DND-41 (cell line): ENCODE measurements around the gene UBR3.

Experiments
- ATAC-seq: fragments of 200-7000 bp; cut with Tn5 transposase; 3 replicates; pipeline ENCODE4 v1.9.1; 2021; ENCODE audit warnings: low read depth; ENCODE audit not compliant: insufficient read depth
- DNase-seq: peaks from one replicate; pipeline ENCODE4 v3.0.0-alpha.2; 2020
- H2AFZ ChIP-seq: 2 replicates; pipeline ENCODE4 v1.6.0; 2012; ENCODE audit warnings: low read depth, low read length
- H3K27ac ChIP-seq: 2 replicates; pipeline ENCODE4 v1.5.1; 2012; ENCODE audit warnings: low read length, inconsistent platforms
- H3K27me3 ChIP-seq: fragments of 200-600 bp; sonication (generic); 2 replicates; pipeline ENCODE4 v1.6.0; 2012; ENCODE audit warnings: low read length, mild to moderate bottlenecking, inconsistent platforms; ENCODE audit not compliant: insufficient read depth, poor library complexity
- H3K36me3 ChIP-seq: 2 replicates; pipeline ENCODE4 v1.5.1; 2012; ENCODE audit warnings: low read length, inconsistent platforms; ENCODE audit not compliant: insufficient read depth
- H3K4me1 ChIP-seq: 2 replicates; pipeline ENCODE4 v1.5.1; 2012; ENCODE audit warnings: mild to moderate bottlenecking, low read length; ENCODE audit not compliant: insufficient read depth
- H3K4me2 ChIP-seq: 2 replicates; pipeline ENCODE4 v1.6.0; 2012; ENCODE audit warnings: mild to moderate bottlenecking, moderate library complexity, low read length, inconsistent platforms; ENCODE audit not compliant: insufficient read depth
- H3K4me3 ChIP-seq, 2 experiments: fragments of 200-600 bp in 1 of 2; shearing (Covaris generic) in 1 of 2; 2 replicates each; pipeline ENCODE4 v1.5.1; 2012 to 2016; ENCODE audit warnings: inconsistent platforms in 2 of 2, low read length in 2 of 2, mild to moderate bottlenecking in 2 of 2, low read depth in 1 of 2, moderate library complexity in 1 of 2
- H3K79me2 ChIP-seq: 2 replicates; pipeline ENCODE4 v1.6.0; 2012; ENCODE audit warnings: low read length, inconsistent platforms; ENCODE audit not compliant: insufficient read depth
- H3K9ac ChIP-seq: 2 replicates; pipeline ENCODE4 v1.6.0; 2012; ENCODE audit warnings: low read depth, mild to moderate bottlenecking, inconsistent platforms, low read length, moderate library complexity
- H3K9me3 ChIP-seq: 2 replicates; pipeline ENCODE4 v1.5.1; 2012; ENCODE audit warnings: low read length, moderate library complexity, mild to moderate bottlenecking, inconsistent platforms; ENCODE audit not compliant: insufficient read depth, severe bottlenecking
- H4K20me1 ChIP-seq: 2 replicates; pipeline ENCODE4 v1.6.0; 2012; ENCODE audit warnings: low read length; ENCODE audit not compliant: insufficient read depth
- EZH2 ChIP-seq: IDR thresholded peaks from 3 replicates; pipeline ENCODE4 v1.6.1; 2012; ENCODE audit warnings: borderline replicate concordance, low read depth, mild to moderate bottlenecking, moderate library complexity, low read length, inconsistent platforms; ENCODE audit not compliant: severe bottlenecking
- TF ChIP-seq, protein P1 (sequence below): IDR thresholded peaks from 2 replicates; pipeline ENCODE4 v1.5.1; 2012; ENCODE audit warnings: borderline replicate concordance, low read length, moderate library complexity, mild to moderate bottlenecking; ENCODE audit not compliant: poor library complexity, severe bottlenecking; ENCODE audit errors: extremely low read depth

UBR3 gene

DNA sequence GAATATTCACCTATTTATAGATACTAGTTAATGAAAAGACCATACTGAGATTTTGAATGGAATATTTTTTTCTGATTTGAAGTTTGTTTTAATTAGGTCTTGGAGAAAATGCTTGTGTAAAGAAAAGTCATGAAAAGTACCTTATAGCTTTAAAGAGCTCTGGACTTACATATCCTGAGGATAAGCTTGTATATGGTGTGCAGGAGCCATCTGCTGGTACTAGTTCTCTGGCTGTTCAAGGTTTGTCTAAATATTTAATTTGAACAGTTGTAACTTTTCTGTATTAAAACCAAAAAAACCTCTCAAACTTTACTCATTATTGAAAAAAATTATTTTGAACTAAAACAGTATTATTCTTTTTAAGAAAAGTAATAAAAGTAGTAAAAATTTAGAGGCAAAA, 50.1 kb downstream of the UBR3 start:
- H4K20me1 ChIP-seq, result no peaks in the 10 kb centered on the region
- no peaks in the 10 kb centered on the region for H3K79me2 ChIP-seq
- no peak overlapping the region for H3K4me2 ChIP-seq
- no peak for TF ChIP-seq EZH2
- TF ChIP-seq, protein P1, sequence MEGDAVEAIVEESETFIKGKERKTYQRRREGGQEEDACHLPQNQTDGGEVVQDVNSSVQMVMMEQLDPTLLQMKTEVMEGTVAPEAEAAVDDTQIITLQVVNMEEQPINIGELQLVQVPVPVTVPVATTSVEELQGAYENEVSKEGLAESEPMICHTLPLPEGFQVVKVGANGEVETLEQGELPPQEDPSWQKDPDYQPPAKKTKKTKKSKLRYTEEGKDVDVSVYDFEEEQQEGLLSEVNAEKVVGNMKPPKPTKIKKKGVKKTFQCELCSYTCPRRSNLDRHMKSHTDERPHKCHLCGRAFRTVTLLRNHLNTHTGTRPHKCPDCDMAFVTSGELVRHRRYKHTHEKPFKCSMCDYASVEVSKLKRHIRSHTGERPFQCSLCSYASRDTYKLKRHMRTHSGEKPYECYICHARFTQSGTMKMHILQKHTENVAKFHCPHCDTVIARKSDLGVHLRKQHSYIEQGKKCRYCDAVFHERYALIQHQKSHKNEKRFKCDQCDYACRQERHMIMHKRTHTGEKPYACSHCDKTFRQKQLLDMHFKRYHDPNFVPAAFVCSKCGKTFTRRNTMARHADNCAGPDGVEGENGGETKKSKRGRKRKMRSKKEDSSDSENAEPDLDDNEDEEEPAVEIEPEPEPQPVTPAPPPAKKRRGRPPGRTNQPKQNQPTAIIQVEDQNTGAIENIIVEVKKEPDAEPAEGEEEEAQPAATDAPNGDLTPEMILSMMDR, result peak; percentile 52
- peak; percentile 56; the same call in 1 of the 3 replicates for ATAC-seq
- DNase-seq, result no peak
- H3K9me3 ChIP-seq, result no peaks in the 10 kb centered on the region
- H3K36me3 ChIP-seq, result peaks cover 14% of the 10 kb centered on the region
- no peak overlapping the region for H3K27ac ChIP-seq
- H2AFZ ChIP-seq, result no peak overlapping the region
- no peaks in the 10 kb centered on the region for H3K27me3 ChIP-seq
- H3K4me3 ChIP-seq, result no peak overlapping the region
- H3K4me1 ChIP-seq, result no peaks in the 10 kb centered on the region
- no peak overlapping the region for H3K9ac ChIP-seq

DNA sequence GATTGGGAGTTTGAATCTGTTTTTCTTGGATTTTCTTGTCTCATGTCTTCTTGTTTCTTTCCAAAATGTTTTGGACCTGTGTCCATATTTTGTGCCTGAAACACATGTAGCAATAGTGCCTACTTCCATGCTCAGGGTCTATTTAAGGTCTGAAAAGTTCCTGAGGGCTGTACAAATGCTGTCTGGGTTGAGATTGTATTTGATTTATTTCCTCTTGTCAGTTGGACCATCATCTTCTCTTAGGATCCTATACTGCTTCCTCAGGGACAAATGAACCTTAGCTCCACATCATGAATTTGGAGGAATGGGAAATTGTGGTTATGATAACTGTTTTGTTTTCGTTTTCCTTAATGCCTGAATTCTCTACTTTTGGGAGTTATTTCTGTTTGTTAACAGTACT, 59.9 kb downstream of the UBR3 start:
- Histone ChIP-seq H3K9ac (no peak overlapping the region), H3K4me1 (no peaks in the 10 kb centered on the region), H2AFZ (no peak overlapping the region), H3K79me2 (no peaks in the 10 kb centered on the region), H3K27me3 (no peaks in the 10 kb centered on the region), H4K20me1 (peaks cover 2% of the 10 kb centered on the region; the same call in 1 of the 2 replicates), H3K27ac (no peak overlapping the region), H3K4me2 (no peak overlapping the region), H3K4me3 (no peak overlapping the region), H3K9me3 (no peaks in the 10 kb centered on the region), H3K36me3 (peaks cover 5% of the 10 kb centered on the region; the same call in 1 of the 2 replicates)
- TF ChIP-seq, protein P1, result no peak
- ATAC-seq (no peak), DNase-seq (no peak)

DNA sequence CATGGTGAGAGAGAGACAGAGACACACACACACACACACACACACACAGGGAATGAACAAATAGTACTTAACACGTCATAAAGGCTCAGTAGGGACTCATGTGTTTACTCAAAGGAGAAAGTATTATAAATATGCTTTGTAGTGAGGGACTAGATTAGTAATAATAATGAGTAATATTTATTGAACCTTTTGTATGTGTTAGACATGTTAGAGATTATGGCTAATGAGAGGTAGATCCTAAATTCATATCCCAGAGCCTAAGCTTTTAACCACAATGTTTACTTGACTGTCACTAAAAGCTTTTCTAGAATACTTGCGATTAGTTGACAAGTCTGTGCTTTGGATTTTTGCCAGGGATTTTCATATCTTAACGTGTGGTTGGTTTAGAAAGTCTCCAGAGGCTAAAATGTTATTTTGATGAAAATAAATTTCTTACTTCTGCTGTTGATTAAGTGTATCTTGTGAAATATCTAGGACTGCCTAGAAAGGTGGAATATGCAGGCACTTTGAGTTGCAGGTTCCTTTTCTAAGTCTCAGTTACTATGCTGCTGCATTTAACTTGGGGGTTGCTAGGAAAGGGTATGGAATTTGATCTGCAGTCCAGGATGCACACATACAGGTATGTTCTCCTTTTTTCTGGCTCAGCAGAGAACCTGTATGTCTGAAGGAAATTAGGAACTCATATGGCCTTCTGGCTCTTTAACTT, 64.5 kb downstream of the UBR3 start:
- TF ChIP-seq, protein P1, result no peak
- no peak for TF ChIP-seq EZH2
- H2AFZ ChIP-seq, result no peak overlapping the region
- H3K27me3 ChIP-seq, result no peaks in the 10 kb centered on the region
- H3K27ac ChIP-seq, result no peak overlapping the region
- no peak for DNase-seq
- no peaks in the 10 kb centered on the region for H3K4me1 ChIP-seq
- H3K9ac ChIP-seq, result no peak overlapping the region
- H3K9me3 ChIP-seq, result no peaks in the 10 kb centered on the region
- no peaks in the 10 kb centered on the region for H3K79me2 ChIP-seq
- no peak overlapping the region for H3K4me3 ChIP-seq
- peaks cover 30% of the 10 kb centered on the region; the same call in 1 of the 2 replicates for H3K36me3 ChIP-seq
- no peak for ATAC-seq
- peaks cover 2% of the 10 kb centered on the region; the same call in 1 of the 2 replicates for H4K20me1 ChIP-seq
- no peak overlapping the region for H3K4me2 ChIP-seq

DNA sequence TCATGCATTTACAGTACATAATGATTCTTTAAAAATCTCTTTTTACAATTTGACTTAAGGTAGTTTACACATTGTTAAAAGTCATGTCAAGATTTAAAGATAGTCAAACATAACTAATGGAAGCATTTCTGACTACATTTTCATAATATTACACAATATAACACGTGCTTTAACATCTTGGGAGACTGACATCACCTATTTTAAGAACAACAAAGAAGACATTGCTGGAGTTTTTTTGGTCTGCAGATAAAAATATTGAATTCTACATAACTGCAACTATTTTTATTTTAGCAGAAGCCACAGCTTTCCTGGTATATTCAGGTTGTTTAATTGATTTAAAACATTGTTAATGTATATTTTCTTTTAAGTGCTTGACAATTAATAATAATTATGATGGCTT, 65.7 kb downstream of the UBR3 start:
- no peak overlapping the region for H3K4me2 ChIP-seq

More for the DNA sequence above, 65.7 kb downstream of the UBR3 start:
- no peaks in the 10 kb centered on the region for H3K9me3 ChIP-seq
- TF ChIP-seq, protein P1, result no peak
- TF ChIP-seq EZH2, result no peak
- no peaks in the 10 kb centered on the region for H3K79me2 ChIP-seq
- H3K36me3 ChIP-seq, result peaks cover 33% of the 10 kb centered on the region; the same call in 1 of the 2 replicates
- H4K20me1 ChIP-seq, result peaks cover 2% of the 10 kb centered on the region; the same call in 1 of the 2 replicates
- H3K9ac ChIP-seq, result no peak overlapping the region
- H3K4me1 ChIP-seq, result no peaks in the 10 kb centered on the region
- no peak for ATAC-seq
- no peak for DNase-seq
- H3K27ac ChIP-seq, result no peak overlapping the region
- H3K27me3 ChIP-seq, result no peaks in the 10 kb centered on the region
- no peak overlapping the region for H3K4me3 ChIP-seq
- H2AFZ ChIP-seq, result no peak overlapping the region
